A549 (cell line): Measurements from ENCODE around the gene OTOS.

Experiments
- BHLHE40 ChIP-seq: IDR thresholded peaks from 2 replicates; pipeline ENCODE4 v1.6.1; 2012; ENCODE audit warnings: low read depth, low read length, inconsistent platforms
- CBX8 ChIP-seq: fragments of 200-600 bp; sonication (generic); IDR thresholded peaks from 2 replicates; pipeline ENCODE4 v1.6.1; 2016
- CHD2 ChIP-seq: fragments of 150-350 bp; IDR thresholded peaks from 2 replicates; pipeline ENCODE4 v1.6.1; 2014; ENCODE audit warnings: low read length; ENCODE audit not compliant: partially characterized antibody
- HOXA7 ChIP-seq: fragments of 250-450 bp; sonication (Bioruptor Pico); IDR thresholded peaks from 2 replicates; pipeline ENCODE4 v1.5.0; 2020; ENCODE audit warnings: mild to moderate bottlenecking, moderate library complexity
- JUNB ChIP-seq: fragments of >200 bp; sonication (Bioruptor Twin); formaldehyde crosslinking; IDR thresholded peaks from 2 replicates; pipeline ENCODE4 v1.6.1; 2016
- POLR2A ChIP-seq: IDR thresholded peaks from 2 replicates; pipeline ENCODE4 v1.6.1; 2012; ENCODE audit warnings: mild to moderate bottlenecking, low read length
- POLR2AphosphoS2 ChIP-seq: conservative IDR thresholded peaks from 2 replicates; pipeline ENCODE4 v1.6.1; 2012; ENCODE audit warnings: low read length, improper control_type of control experiment, inconsistent platforms
- RCOR1 ChIP-seq: fragments of 150-350 bp; IDR thresholded peaks from 2 replicates; pipeline ENCODE4 v1.6.1; 2014; ENCODE audit warnings: antibody characterized with exemption, low read length, low read depth
- RNF2 ChIP-seq: fragments of 200-600 bp; sonication (generic); IDR thresholded peaks from 2 replicates; pipeline ENCODE4 v1.6.1; 2016; ENCODE audit warnings: low read depth, mild to moderate bottlenecking, antibody characterized with exemption, moderate library complexity, borderline replicate concordance
- TF ChIP-seq, protein P1 (sequence below): fragments of 150-350 bp; IDR thresholded peaks from 2 replicates; pipeline ENCODE4 v1.6.1; 2014; ENCODE audit warnings: low read depth, mild to moderate bottlenecking, low read length
- TF ChIP-seq, protein P2 (sequence below): fragments of >200 bp; sonication (Bioruptor Twin); formaldehyde crosslinking; IDR thresholded peaks from 3 replicates; pipeline ENCODE4 v1.5.1; 2016
- TF ChIP-seq, protein P3 (sequence below): IDR thresholded peaks from 2 replicates; pipeline ENCODE4 v1.6.1; 2012
- TF ChIP-seq, protein P4 (sequence below): IDR thresholded peaks from 2 replicates; pipeline ENCODE4 v1.6.1; 2012; ENCODE audit warnings: low read depth, borderline replicate concordance
- TF ChIP-seq, protein P5 (sequence below): fragments of 450-650 bp; IDR thresholded peaks from 2 replicates; pipeline ENCODE4 v1.6.1; 2014; ENCODE audit warnings: antibody characterized with exemption

DNA sequence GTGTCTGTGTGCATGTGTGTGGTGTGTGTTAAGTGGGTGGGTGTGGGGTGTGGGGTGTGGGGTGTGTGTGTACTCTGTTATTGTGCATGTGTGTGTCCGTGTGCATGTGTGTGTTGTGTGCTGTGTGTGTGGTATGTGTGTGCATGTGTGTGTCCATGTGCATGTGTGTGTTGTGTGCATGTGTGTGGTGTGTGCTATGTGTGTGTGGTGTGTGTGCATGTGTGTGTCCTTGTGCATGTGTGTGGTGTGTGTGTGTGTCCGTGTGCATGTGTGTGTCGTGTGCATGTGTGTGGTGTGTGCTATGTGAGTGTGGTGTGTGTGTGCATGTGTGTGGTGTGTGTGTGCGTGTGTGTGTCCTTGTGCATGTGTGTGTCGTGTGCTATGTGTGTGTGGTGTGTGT is 6.9 kb upstream of the OTOS start:
- TF ChIP-seq, protein P1, sequence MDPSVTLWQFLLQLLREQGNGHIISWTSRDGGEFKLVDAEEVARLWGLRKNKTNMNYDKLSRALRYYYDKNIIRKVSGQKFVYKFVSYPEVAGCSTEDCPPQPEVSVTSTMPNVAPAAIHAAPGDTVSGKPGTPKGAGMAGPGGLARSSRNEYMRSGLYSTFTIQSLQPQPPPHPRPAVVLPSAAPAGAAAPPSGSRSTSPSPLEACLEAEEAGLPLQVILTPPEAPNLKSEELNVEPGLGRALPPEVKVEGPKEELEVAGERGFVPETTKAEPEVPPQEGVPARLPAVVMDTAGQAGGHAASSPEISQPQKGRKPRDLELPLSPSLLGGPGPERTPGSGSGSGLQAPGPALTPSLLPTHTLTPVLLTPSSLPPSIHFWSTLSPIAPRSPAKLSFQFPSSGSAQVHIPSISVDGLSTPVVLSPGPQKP, result no peak
- TF ChIP-seq CBX8, result no peak
- no peak for TF ChIP-seq POLR2A
- TF ChIP-seq BHLHE40, result no peak
- no peak for TF ChIP-seq CHD2
- no peak for TF ChIP-seq RCOR1
- no peak for TF ChIP-seq HOXA7 (CRISPR knock-in tag)
- TF ChIP-seq, protein P2, sequence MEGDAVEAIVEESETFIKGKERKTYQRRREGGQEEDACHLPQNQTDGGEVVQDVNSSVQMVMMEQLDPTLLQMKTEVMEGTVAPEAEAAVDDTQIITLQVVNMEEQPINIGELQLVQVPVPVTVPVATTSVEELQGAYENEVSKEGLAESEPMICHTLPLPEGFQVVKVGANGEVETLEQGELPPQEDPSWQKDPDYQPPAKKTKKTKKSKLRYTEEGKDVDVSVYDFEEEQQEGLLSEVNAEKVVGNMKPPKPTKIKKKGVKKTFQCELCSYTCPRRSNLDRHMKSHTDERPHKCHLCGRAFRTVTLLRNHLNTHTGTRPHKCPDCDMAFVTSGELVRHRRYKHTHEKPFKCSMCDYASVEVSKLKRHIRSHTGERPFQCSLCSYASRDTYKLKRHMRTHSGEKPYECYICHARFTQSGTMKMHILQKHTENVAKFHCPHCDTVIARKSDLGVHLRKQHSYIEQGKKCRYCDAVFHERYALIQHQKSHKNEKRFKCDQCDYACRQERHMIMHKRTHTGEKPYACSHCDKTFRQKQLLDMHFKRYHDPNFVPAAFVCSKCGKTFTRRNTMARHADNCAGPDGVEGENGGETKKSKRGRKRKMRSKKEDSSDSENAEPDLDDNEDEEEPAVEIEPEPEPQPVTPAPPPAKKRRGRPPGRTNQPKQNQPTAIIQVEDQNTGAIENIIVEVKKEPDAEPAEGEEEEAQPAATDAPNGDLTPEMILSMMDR, result no peak
- TF ChIP-seq, protein P3, sequence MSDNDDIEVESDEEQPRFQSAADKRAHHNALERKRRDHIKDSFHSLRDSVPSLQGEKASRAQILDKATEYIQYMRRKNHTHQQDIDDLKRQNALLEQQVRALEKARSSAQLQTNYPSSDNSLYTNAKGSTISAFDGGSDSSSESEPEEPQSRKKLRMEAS, result no peak
- TF ChIP-seq, protein P4, sequence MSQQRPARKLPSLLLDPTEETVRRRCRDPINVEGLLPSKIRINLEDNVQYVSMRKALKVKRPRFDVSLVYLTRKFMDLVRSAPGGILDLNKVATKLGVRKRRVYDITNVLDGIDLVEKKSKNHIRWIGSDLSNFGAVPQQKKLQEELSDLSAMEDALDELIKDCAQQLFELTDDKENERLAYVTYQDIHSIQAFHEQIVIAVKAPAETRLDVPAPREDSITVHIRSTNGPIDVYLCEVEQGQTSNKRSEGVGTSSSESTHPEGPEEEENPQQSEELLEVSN, result no peak
- no peak for TF ChIP-seq POLR2AphosphoS2
- TF ChIP-seq, protein P5, sequence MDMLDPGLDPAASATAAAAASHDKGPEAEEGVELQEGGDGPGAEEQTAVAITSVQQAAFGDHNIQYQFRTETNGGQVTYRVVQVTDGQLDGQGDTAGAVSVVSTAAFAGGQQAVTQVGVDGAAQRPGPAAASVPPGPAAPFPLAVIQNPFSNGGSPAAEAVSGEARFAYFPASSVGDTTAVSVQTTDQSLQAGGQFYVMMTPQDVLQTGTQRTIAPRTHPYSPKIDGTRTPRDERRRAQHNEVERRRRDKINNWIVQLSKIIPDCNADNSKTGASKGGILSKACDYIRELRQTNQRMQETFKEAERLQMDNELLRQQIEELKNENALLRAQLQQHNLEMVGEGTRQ, result no peak
- TF ChIP-seq JUNB, result no peak
- TF ChIP-seq RNF2, result no peak
